ENCODE measurements around the gene SPAG9. TPM values are rescaled to one million over a fixed set of nuclear protein-coding genes. Genes with fewer than 3 reads are reported as not detected.

SPAG9 gene
- total RNA-seq, 1 experiment from 2014 or later: 54.3 TPM

- Histone ChIP-seq H3K14ac (ENCODE audit: insufficient read depth, low read length) (no peak overlapping the region), H3K56ac (ENCODE audit: insufficient read length, low read depth, low read length) (no peak overlapping the region), H2BK5ac (ENCODE audit: insufficient read length, low read length) (no peak overlapping the region), H3K27ac (ENCODE audit: insufficient read length, low read depth, low read length) (no peak overlapping the region), H2AK5ac (ENCODE audit: insufficient read length, low read length) (no peak overlapping the region), H3K18ac (ENCODE audit: insufficient read length, low read depth, low read length) (no peak overlapping the region), H3K23ac (ENCODE audit: insufficient read length, low read depth, low read length) (no peak overlapping the region), H4K91ac (ENCODE audit: insufficient read length, low read depth, low read length) (no peak overlapping the region), H3K23me2 (ENCODE audit: insufficient read length, low read depth, low read length, poor library complexity, severe bottlenecking) (no peaks in the 10 kb centered on the region), H2AFZ (ENCODE audit: low read length) (no peak overlapping the region), H3K4me1 (ENCODE audit: insufficient read depth, low read length) (no peaks in the 10 kb centered on the region), H3T11ph (ENCODE audit: low read length) (no peak overlapping the region), H4K5ac (ENCODE audit: insufficient read length, low read depth, low read length) (no peak overlapping the region), H3K4ac (ENCODE audit: low read depth, low read length) (no peak overlapping the region), H3K79me1 (ENCODE audit: insufficient read depth, low read depth, low read length, poor library complexity, severe bottlenecking) (no peaks in the 10 kb centered on the region), H2BK120ac (ENCODE audit: low read depth, low read length, poor library complexity, severe bottlenecking) (no peak overlapping the region), H3K4me2 (ENCODE audit: insufficient read depth, insufficient read length, low read length) (no peak overlapping the region), H2BK12ac (ENCODE audit: insufficient read length, low read depth, low read length) (no peak overlapping the region), H3K9ac (ENCODE audit: extremely low read depth, insufficient read length, low read length) (no peak overlapping the region), H3K9me3 (ENCODE audit: control insufficient read depth, low read depth, low read length) (no peaks in the 10 kb centered on the region), H2BK15ac (ENCODE audit: low read depth, low read length) (no peak overlapping the region), H2BK20ac (ENCODE audit: low read depth, low read length, poor library complexity, severe bottlenecking) (no peak overlapping the region), H3K27me3 (ENCODE audit: insufficient read depth, low read length) (no peaks in the 10 kb centered on the region), H4K8ac (replicated peaks; ENCODE audit: insufficient read length, low read depth, low read length) (no peak overlapping the region), H4K20me1 (ENCODE audit: control insufficient read depth, insufficient read depth, insufficient read length) (no peaks in the 10 kb centered on the region), H3K79me2 (ENCODE audit: insufficient read depth, low read length) (no peaks in the 10 kb centered on the region; the same call in 1 of the 2 replicates)
- no peak overlapping the region for H3K4me3 Mint-ChIP-seq
- TF ChIP-seq CTCF (conservative IDR thresholded peaks at IDR 0.05): no peak
- H3K27me3 Mint-ChIP-seq (ENCODE audit: low read depth): no peaks in the 10 kb centered on the region
- peaks cover 12 to 14% of the 10 kb centered on the region in 2 experiments for H3K4me1 Mint-ChIP-seq
- peak overlapping the region in 1 of 3 experiments; percentile 7; a peak in 2 of 7 replicates for H3K27ac Mint-ChIP-seq
- no peaks in the 10 kb centered on the region for H3K9me3 Mint-ChIP-seq
- no peak for DNase-seq
- H3K36me3 Mint-ChIP-seq (ENCODE audit: insufficient read depth in 1 of 3, low read depth in 3 of 3): no peaks in the 10 kb centered on the region
- WGBS (ENCODE audit: extremely low coverage, insufficient read length, low lambda C conversion rate): no CpG with 5 or more reads among the region's 2 CpGs
Observed at GRCh38 chr17:51059781-51060180, 60.9 kb downstream of the SPAG9 start.

Measured in H9 (cell line).